ENCODE measurements around the gene PRPF19. TPM values are rescaled to one million over a fixed set of nuclear protein-coding genes. Genes with fewer than 3 reads are reported as not detected.

PRPF19 gene
- total RNA-seq, 1 experiment from 2014 or later, result 116 TPM

DNA sequence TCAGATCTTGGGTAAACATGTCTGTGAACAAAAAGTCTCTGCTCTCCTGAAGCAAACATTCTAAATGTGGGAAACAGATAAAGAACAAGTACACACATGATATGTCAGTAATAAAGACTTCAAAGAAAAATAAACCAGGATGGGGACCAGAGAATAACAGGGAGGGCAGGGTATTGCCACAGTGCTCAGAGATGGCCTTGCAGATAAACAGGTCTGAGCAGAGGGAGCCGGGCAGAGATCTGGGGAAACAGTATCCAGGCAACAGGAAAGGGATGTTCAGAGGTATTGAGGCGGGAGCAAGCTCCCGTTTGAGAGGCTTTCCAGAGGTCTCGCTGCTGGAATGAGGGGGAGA, 61.5 kb downstream of the PRPF19 start (continued):
- no peak for TF ChIP-seq NFYB (CRISPR knock-in tag; conservative IDR thresholded peaks at IDR 0.05; ENCODE audit: low read depth)

DNA sequence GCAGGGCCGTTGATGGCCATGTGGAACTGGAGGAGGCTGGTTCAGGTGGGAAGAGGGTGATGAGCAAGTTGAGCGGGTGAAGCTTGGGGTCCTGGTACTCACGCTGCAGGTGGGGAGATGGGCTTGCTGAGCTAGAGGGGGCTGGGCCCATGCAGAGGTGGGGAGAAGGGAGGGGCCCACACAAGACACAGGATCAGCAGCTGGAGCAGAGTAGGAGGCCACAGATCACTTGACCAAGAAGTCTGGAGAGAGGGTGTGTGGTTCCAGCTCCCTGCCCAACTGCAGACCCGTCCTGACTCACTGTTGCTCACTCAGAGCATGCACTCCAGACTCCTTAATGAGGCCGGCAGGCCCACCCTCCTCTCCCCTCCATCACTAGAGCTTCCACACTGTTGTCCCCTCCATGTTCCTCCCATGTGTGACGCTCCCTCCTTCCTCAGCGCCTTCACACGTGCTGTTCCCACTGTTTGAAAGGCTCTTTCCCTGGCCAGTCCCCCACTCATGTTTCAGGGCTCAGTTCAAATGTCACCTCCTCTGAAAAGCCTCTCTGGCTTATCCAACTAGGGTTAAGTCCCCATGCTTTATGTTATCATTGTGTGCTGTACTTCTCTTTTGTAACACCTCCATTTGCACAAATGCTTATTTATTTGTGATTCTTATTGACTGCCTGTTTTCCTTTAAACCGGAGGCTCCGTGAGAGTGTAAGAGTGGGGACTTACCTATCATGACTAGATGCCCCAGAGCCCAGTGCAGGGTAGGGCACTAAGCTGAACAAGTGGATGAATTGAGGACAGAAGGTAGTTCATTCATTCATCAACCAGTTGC, 62.1 kb downstream of the PRPF19 start:
- Mint-ChIP-seq H3K27me3 (ENCODE audit: low read depth) (no peaks in the 10 kb centered on the region), H3K4me3 (peak overlapping the region; percentile 89), H3K27ac (peak overlapping the region; percentile 75), H3K36me3 (peaks cover 5% of the 10 kb centered on the region), H3K4me1 (peaks cover 33% of the 10 kb centered on the region), H3K9me3 (no peaks in the 10 kb centered on the region)
- DNase-seq (ENCODE audit: low spot score), result no peak
- ChIA-PET CTCF (interaction anchor here (1.0 to 3.5 kb wide), 3 partner anchors 13 to 55 kb away, joined by 4 to 17 read pairs (median 7); no protein-coding TSS in a partner anchor), POLR2A (interaction anchor here (1.0 kb wide), 1 partner anchor 43 kb away, joined by 3 read pairs; no protein-coding TSS in a partner anchor)
- no peak for ATAC-seq
- TF ChIP-seq TEAD4 (CRISPR knock-in tag; IDR thresholded peaks at IDR 0.05) (no peak), NR2C2 (CRISPR knock-in tag; IDR thresholded peaks at IDR 0.05) (no peak), ZNF423 (CRISPR knock-in tag; IDR thresholded peaks at IDR 0.05) (no peak), TEAD1 (CRISPR knock-in tag; IDR thresholded peaks at IDR 0.05) (no peak), ZNF263 (CRISPR knock-in tag; IDR thresholded peaks at IDR 0.05; ENCODE audit: low read depth) (no peak), RORB (CRISPR knock-in tag; IDR thresholded peaks at IDR 0.05) (no peak), NFE2L1 (CRISPR knock-in tag; IDR thresholded peaks at IDR 0.05) (no peak), SOX15 (CRISPR knock-in tag; IDR thresholded peaks at IDR 0.05) (no peak), EMX1 (CRISPR knock-in tag; IDR thresholded peaks at IDR 0.05) (no peak), RELA (CRISPR knock-in tag; IDR thresholded peaks at IDR 0.05; ENCODE audit: borderline replicate concordance) (no peak), PRRX2 (CRISPR knock-in tag; IDR thresholded peaks at IDR 0.05) (no peak)
- TF ChIP-seq, protein P1, sequence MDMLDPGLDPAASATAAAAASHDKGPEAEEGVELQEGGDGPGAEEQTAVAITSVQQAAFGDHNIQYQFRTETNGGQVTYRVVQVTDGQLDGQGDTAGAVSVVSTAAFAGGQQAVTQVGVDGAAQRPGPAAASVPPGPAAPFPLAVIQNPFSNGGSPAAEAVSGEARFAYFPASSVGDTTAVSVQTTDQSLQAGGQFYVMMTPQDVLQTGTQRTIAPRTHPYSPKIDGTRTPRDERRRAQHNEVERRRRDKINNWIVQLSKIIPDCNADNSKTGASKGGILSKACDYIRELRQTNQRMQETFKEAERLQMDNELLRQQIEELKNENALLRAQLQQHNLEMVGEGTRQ (CRISPR knock-in tag; IDR thresholded peaks at IDR 0.05), result no peak
- TF ChIP-seq, protein P2, sequence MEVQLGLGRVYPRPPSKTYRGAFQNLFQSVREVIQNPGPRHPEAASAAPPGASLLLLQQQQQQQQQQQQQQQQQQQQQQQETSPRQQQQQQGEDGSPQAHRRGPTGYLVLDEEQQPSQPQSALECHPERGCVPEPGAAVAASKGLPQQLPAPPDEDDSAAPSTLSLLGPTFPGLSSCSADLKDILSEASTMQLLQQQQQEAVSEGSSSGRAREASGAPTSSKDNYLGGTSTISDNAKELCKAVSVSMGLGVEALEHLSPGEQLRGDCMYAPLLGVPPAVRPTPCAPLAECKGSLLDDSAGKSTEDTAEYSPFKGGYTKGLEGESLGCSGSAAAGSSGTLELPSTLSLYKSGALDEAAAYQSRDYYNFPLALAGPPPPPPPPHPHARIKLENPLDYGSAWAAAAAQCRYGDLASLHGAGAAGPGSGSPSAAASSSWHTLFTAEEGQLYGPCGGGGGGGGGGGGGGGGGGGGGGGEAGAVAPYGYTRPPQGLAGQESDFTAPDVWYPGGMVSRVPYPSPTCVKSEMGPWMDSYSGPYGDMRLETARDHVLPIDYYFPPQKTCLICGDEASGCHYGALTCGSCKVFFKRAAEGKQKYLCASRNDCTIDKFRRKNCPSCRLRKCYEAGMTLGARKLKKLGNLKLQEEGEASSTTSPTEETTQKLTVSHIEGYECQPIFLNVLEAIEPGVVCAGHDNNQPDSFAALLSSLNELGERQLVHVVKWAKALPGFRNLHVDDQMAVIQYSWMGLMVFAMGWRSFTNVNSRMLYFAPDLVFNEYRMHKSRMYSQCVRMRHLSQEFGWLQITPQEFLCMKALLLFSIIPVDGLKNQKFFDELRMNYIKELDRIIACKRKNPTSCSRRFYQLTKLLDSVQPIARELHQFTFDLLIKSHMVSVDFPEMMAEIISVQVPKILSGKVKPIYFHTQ (CRISPR knock-in tag; IDR thresholded peaks at IDR 0.05), result no peak
- TF ChIP-seq, protein P3, sequence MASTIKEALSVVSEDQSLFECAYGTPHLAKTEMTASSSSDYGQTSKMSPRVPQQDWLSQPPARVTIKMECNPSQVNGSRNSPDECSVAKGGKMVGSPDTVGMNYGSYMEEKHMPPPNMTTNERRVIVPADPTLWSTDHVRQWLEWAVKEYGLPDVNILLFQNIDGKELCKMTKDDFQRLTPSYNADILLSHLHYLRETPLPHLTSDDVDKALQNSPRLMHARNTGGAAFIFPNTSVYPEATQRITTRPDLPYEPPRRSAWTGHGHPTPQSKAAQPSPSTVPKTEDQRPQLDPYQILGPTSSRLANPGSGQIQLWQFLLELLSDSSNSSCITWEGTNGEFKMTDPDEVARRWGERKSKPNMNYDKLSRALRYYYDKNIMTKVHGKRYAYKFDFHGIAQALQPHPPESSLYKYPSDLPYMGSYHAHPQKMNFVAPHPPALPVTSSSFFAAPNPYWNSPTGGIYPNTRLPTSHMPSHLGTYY (CRISPR knock-in tag; IDR thresholded peaks at IDR 0.05), result no peak
- TF ChIP-seq, protein P4, sequence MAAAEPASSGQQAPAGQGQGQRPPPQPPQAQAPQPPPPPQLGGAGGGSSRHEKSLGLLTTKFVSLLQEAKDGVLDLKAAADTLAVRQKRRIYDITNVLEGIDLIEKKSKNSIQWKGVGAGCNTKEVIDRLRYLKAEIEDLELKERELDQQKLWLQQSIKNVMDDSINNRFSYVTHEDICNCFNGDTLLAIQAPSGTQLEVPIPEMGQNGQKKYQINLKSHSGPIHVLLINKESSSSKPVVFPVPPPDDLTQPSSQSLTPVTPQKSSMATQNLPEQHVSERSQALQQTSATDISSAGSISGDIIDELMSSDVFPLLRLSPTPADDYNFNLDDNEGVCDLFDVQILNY (CRISPR knock-in tag; IDR thresholded peaks at IDR 0.05), result no peak
- TF ChIP-seq, protein P5, sequence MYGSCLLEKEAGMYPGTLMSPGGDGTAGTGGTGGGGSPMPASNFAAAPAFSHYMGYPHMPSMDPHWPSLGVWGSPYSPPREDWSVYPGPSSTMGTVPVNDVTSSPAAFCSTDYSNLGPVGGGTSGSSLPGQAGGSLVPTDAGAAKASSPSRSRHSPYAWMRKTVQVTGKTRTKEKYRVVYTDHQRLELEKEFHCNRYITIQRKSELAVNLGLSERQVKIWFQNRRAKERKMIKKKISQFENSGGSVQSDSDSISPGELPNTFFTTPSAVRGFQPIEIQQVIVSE (CRISPR knock-in tag; IDR thresholded peaks at IDR 0.05; ENCODE audit: borderline replicate concordance), result no peak
- TF ChIP-seq, protein P6, sequence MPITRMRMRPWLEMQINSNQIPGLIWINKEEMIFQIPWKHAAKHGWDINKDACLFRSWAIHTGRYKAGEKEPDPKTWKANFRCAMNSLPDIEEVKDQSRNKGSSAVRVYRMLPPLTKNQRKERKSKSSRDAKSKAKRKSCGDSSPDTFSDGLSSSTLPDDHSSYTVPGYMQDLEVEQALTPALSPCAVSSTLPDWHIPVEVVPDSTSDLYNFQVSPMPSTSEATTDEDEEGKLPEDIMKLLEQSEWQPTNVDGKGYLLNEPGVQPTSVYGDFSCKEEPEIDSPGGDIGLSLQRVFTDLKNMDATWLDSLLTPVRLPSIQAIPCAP (CRISPR knock-in tag; IDR thresholded peaks at IDR 0.05), result no peak
- TF ChIP-seq, protein P7, sequence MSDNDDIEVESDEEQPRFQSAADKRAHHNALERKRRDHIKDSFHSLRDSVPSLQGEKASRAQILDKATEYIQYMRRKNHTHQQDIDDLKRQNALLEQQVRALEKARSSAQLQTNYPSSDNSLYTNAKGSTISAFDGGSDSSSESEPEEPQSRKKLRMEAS (CRISPR knock-in tag; IDR thresholded peaks at IDR 0.05), result no peak
- TF ChIP-seq, protein P8, sequence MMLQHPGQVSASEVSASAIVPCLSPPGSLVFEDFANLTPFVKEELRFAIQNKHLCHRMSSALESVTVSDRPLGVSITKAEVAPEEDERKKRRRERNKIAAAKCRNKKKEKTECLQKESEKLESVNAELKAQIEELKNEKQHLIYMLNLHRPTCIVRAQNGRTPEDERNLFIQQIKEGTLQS (CRISPR knock-in tag; conservative IDR thresholded peaks at IDR 0.05), result no peak
